HEK293 (cell line): Measurements from ENCODE around the gene ADIG.

Source experiments
- CTCF ChIA-PET: fragments of 350-600 bp; formaldehyde crosslinking; extraction: SDS; loops from one replicate; lab custom pipeline; 2021; ENCODE audit warnings: antibody characterized with exemption; lab: Yijun Ruan, JAX
- POLR2A ChIA-PET: fragments of 300-600 bp; formaldehyde crosslinking; extraction: SDS; loops from one replicate; lab custom pipeline; 2020; ENCODE audit warnings: antibody characterized with exemption, inconsistent platforms; lab: Yijun Ruan, JAX
- H3K27ac ChIP-seq: fragments of 200-500 bp; sonication (Bioruptor generic); 2 replicates; pipeline ENCODE4 v1.5.1; 2014; ENCODE audit warnings: low read depth, low read length, control low read depth, inconsistent platforms; ENCODE audit errors: extremely low read depth
- H3K36me3 ChIP-seq, 2 experiments: fragments of 200-500 bp in 1 of 2; sonication (Bioruptor generic) in 1 of 2; 1 replicate in 1 of 2; 2 replicates in 1 of 2; pipeline ENCODE4 v1.5.1; 2014 to 2017; ENCODE audit warnings: inconsistent platforms in 2 of 2, low read length in 2 of 2; ENCODE audit not compliant: control insufficient read depth in 2 of 2, insufficient read depth in 1 of 2
- H3K4me1 ChIP-seq: fragments of 200-500 bp; sonication (Bioruptor generic); 2 replicates; pipeline ENCODE4 v1.5.1; 2014; ENCODE audit warnings: mild to moderate bottlenecking, low read length, inconsistent platforms; ENCODE audit not compliant: control insufficient read depth, insufficient read depth
- H3K4me3 ChIP-seq: 2 replicates; pipeline ENCODE4 v1.5.1; 2011; ENCODE audit warnings: low read depth, mild to moderate bottlenecking, control low read depth, low read length, moderate library complexity
- H3K9me3 ChIP-seq: fragments of 200-500 bp; sonication (Bioruptor generic); 2 replicates; pipeline ENCODE4 v1.5.1; 2014; ENCODE audit warnings: low read depth, low read length, inconsistent platforms; ENCODE audit not compliant: control insufficient read depth, insufficient read depth
- ELK4 ChIP-seq: IDR thresholded peaks from 2 replicates; pipeline ENCODE4 v1.6.1; 2011; ENCODE audit warnings: mild to moderate bottlenecking, low read depth, low read length, borderline replicate concordance
- GLIS1 ChIP-seq: fragments of 450-650 bp; formaldehyde crosslinking; IDR thresholded peaks from 2 replicates; pipeline ENCODE4 v1.5.1; 2016; ENCODE audit warnings: missing biosample characterization, missing genetic modification characterization
- KLF7 ChIP-seq: fragments of 450-650 bp; formaldehyde crosslinking; IDR thresholded peaks from 2 replicates; pipeline ENCODE4 v1.5.1; 2016; ENCODE audit warnings: missing biosample characterization, missing genetic modification characterization, borderline replicate concordance
- ZEB2 ChIP-seq: fragments of 450-650 bp; formaldehyde crosslinking; IDR thresholded peaks from 2 replicates; pipeline ENCODE4 v1.5.1; 2016; ENCODE audit warnings: missing biosample characterization, missing genetic modification characterization
- ZNF140 ChIP-seq: fragments of 450-650 bp; formaldehyde crosslinking; IDR thresholded peaks from 2 replicates; pipeline ENCODE4 v1.5.1; 2016; ENCODE audit warnings: missing biosample characterization, missing genetic modification characterization
- ZNF148 ChIP-seq: fragments of 450-650 bp; formaldehyde crosslinking; IDR thresholded peaks from 2 replicates; pipeline ENCODE4 v1.5.0; 2017; ENCODE audit warnings: missing biosample characterization, missing genetic modification characterization, borderline replicate concordance
- ZNF202 ChIP-seq: fragments of 450-650 bp; formaldehyde crosslinking; IDR thresholded peaks from 2 replicates; pipeline ENCODE4 v1.5.1; 2016; ENCODE audit warnings: missing biosample characterization, missing genetic modification characterization, borderline replicate concordance
- ZNF366 ChIP-seq: fragments of 450-650 bp; formaldehyde crosslinking; conservative IDR thresholded peaks from 2 replicates; pipeline ENCODE4 v1.5.1; 2016; ENCODE audit warnings: missing biosample characterization, missing genetic modification characterization
- ZNF510 ChIP-seq: fragments of 450-650 bp; formaldehyde crosslinking; IDR thresholded peaks from 2 replicates; pipeline ENCODE4 v1.5.1; 2018; ENCODE audit warnings: mild to moderate bottlenecking, missing genetic modification characterization, missing biosample characterization; ENCODE audit not compliant: insufficient replicate concordance
- ZNF580 ChIP-seq: fragments of 450-650 bp; formaldehyde crosslinking; IDR thresholded peaks from 2 replicates; pipeline ENCODE4 v1.5.1; 2016; ENCODE audit warnings: missing biosample characterization, missing genetic modification characterization
- ZNF610 ChIP-seq: fragments of 450-650 bp; formaldehyde crosslinking; IDR thresholded peaks from 2 replicates; pipeline ENCODE4 v1.5.1; 2016; ENCODE audit warnings: missing biosample characterization, missing genetic modification characterization, borderline replicate concordance
- ZNF629 ChIP-seq: fragments of 450-650 bp; formaldehyde crosslinking; IDR thresholded peaks from 2 replicates; pipeline ENCODE4 v1.5.1; 2017; ENCODE audit warnings: missing biosample characterization, missing genetic modification characterization
- ZNF707 ChIP-seq: fragments of 450-650 bp; formaldehyde crosslinking; IDR thresholded peaks from 2 replicates; pipeline ENCODE4 v1.5.1; 2016; ENCODE audit warnings: missing biosample characterization, missing genetic modification characterization
- ZNF785 ChIP-seq: fragments of 450-650 bp; formaldehyde crosslinking; IDR thresholded peaks from 2 replicates; pipeline ENCODE4 v1.5.1; 2016; ENCODE audit warnings: missing biosample characterization, missing genetic modification characterization
- ZSCAN18 ChIP-seq: fragments of 450-650 bp; formaldehyde crosslinking; IDR thresholded peaks from 2 replicates; pipeline ENCODE4 v1.5.1; 2016; ENCODE audit warnings: missing biosample characterization, missing genetic modification characterization
- TF ChIP-seq, protein P1 (sequence below): fragments of 450-650 bp; formaldehyde crosslinking; IDR thresholded peaks from 2 replicates; pipeline ENCODE4 v1.5.1; 2016; ENCODE audit warnings: missing biosample characterization, missing genetic modification characterization, borderline replicate concordance
- TF ChIP-seq, protein P2 (sequence below): fragments of 450-650 bp; formaldehyde crosslinking; IDR thresholded peaks from 2 replicates; pipeline ENCODE4 v1.5.1; 2016; ENCODE audit warnings: missing biosample characterization, missing genetic modification characterization

The ADIG gene

DNA sequence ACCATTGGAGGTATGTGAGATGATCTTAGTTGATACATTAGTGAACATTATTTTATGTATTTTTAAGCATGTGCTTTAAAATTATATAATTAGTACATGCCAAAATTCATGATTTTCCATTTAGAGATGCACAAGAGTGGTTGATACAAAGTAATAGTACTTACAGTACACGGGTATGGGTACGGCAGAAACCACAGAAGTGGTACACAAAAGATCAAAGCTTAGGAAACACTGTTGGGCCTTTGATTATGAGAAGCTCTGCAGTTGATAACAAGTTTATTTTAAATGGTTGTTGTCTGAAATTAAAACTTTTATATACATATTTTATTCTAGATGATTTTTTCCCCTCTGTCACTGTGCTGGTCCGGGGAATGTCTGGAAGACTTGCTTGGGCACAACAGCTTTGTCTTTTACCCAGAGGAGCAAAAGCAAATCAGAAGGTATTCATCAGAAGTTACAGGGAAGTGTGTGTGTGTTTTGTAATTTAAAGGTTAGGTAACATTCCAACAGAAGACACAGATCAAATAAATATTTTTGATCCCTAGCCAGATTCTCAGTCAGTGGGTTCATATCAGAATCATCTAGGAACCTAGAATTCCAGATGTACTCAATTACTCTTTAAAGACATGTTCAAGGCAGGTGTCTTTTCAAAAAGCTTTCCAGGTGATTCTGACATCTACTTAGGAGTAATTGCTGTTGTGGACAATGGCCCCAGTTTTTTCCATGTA is 32.5 kb upstream of the ADIG start (continued):
- TF ChIP-seq ZNF148 (tag by site-specific recombination), result no peak

DNA sequence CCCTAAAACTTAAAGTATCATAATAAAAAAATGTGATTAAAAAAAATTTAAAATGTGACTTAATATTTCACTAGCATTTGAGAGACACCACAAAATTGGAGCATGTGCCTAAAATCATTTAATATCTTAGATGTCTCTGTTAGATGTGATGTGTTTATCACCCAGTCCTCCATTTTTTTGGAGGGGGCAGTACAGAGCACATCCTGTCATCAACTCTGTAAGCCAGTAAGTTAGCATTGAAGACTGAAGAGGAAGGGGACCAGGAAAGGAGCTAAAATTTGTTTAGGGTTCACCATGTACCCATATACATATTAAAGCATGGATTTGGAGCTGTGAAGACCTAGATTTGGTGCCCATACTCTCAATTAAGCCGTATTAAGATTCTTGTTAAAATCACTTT is 30.7 kb upstream of the ADIG start:
- POLR2A ChIA-PET, result no interaction called here
- Histone ChIP-seq H3K4me1 (no peaks in the 10 kb centered on the region), H3K36me3 (peaks cover 39 to 89% of the 10 kb centered on the region in 2 experiments), H3K27ac (no peak overlapping the region), H3K4me3 (no peak overlapping the region)
- CTCF ChIA-PET, result interaction anchor here (0.7 to 1.2 kb wide), 5 partner anchors 10 to 60 kb away, joined by 3 to 4 read pairs (median 3); partner anchors contain the start of gene ADIG
- TF ChIP-seq, protein P1, sequence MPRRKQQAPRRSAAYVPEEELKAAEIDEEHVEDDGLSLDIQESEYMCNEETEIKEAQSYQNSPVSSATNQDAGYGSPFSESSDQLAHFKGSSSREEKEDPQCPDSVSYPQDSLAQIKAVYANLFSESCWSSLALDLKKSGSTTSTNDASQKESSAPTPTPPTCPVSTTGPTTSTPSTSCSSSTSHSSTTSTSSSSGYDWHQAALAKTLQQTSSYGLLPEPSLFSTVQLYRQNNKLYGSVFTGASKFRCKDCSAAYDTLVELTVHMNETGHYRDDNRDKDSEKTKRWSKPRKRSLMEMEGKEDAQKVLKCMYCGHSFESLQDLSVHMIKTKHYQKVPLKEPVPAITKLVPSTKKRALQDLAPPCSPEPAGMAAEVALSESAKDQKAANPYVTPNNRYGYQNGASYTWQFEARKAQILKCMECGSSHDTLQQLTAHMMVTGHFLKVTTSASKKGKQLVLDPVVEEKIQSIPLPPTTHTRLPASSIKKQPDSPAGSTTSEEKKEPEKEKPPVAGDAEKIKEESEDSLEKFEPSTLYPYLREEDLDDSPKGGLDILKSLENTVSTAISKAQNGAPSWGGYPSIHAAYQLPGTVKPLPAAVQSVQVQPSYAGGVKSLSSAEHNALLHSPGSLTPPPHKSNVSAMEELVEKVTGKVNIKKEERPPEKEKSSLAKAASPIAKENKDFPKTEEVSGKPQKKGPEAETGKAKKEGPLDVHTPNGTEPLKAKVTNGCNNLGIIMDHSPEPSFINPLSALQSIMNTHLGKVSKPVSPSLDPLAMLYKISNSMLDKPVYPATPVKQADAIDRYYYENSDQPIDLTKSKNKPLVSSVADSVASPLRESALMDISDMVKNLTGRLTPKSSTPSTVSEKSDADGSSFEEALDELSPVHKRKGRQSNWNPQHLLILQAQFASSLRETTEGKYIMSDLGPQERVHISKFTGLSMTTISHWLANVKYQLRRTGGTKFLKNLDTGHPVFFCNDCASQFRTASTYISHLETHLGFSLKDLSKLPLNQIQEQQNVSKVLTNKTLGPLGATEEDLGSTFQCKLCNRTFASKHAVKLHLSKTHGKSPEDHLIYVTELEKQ, result no peak
- TF ChIP-seq, protein P2, sequence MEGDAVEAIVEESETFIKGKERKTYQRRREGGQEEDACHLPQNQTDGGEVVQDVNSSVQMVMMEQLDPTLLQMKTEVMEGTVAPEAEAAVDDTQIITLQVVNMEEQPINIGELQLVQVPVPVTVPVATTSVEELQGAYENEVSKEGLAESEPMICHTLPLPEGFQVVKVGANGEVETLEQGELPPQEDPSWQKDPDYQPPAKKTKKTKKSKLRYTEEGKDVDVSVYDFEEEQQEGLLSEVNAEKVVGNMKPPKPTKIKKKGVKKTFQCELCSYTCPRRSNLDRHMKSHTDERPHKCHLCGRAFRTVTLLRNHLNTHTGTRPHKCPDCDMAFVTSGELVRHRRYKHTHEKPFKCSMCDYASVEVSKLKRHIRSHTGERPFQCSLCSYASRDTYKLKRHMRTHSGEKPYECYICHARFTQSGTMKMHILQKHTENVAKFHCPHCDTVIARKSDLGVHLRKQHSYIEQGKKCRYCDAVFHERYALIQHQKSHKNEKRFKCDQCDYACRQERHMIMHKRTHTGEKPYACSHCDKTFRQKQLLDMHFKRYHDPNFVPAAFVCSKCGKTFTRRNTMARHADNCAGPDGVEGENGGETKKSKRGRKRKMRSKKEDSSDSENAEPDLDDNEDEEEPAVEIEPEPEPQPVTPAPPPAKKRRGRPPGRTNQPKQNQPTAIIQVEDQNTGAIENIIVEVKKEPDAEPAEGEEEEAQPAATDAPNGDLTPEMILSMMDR, result 0 out of 2 replicates have a peak, but pooled peaks have one; percentile 10
- TF ChIP-seq, all 188 proteins: peak for 1
- no peaks in the 10 kb centered on the region for H3K9me3 ChIP-seq

- no peaks in the 10 kb centered on the region for H3K9me3 ChIP-seq
- H3K4me1 ChIP-seq, result no peaks in the 10 kb centered on the region
- H3K36me3 ChIP-seq, result peaks cover 37 to 86% of the 10 kb centered on the region in 2 experiments
- ChIA-PET POLR2A (no interaction called here), CTCF (interaction anchor here (0.8 to 1.2 kb wide), 2 partner anchors 11 to 30 kb away, joined by 3 read pairs; partner anchors contain the start of gene ADIG)
- no peak for TF ChIP-seq ZNF202
- TF ChIP-seq ZNF707, result no peak
- no peak for TF ChIP-seq ZNF785
- TF ChIP-seq KLF7 (tag by site-specific recombination), result no peak
- no peak overlapping the region for H3K27ac ChIP-seq
- H3K4me3 ChIP-seq, result no peak overlapping the region
Measured at GRCh38 chr20:38551056-38551626, 29.9 kb upstream of the ADIG start.

DNA sequence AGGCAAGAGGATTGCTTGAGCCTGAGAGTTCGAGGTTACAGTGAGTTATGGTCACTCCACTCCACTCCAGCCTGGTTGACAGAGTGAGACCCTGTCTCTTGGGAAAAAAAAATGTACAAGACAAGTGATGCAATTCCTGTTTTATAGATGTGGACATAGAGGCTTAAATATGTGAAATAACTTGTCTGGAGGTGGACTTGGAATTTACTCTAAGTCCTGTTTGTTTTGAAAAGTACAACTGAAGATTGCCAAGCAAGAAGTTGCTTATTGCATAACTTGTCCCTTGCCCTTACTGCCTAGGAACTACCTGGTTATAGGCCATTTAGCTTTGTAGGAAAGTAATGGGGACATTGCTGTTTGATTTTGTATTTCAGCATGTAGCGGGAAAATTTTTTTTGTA is 26.0 kb upstream of the ADIG start:
- Histone ChIP-seq H3K27ac (no peak overlapping the region), H3K4me1 (no peaks in the 10 kb centered on the region), H3K4me3 (no peak overlapping the region), H3K36me3 (peaks cover 31 to 93% of the 10 kb centered on the region in 2 experiments), H3K9me3 (no peaks in the 10 kb centered on the region)
- POLR2A ChIA-PET, result no interaction called here
- CTCF ChIA-PET, result interaction anchor here (0.6 to 0.7 kb wide), 3 partner anchors 80 to 352 kb away, joined by 3 to 7 read pairs (median 5); no protein-coding TSS in a partner anchor
- TF ChIP-seq ZNF580 (tag by site-specific recombination) (no peak), ZNF140 (no peak), ZNF629 (tag by site-specific recombination) (no peak), ELK4 (no peak), ZEB2 (no peak), GLIS1 (tag by site-specific recombination) (no peak), ZSCAN18 (no peak), ZNF610 (tag by site-specific recombination) (no peak), ZNF510 (tag by site-specific recombination) (no peak), ZNF366 (tag by site-specific recombination) (no peak)
